ENCODE data around the gene PGAM5. TPM values are rescaled to one million over a fixed set of nuclear protein-coding genes. Genes with fewer than 3 reads are reported as not detected.

The PGAM5 gene
- total RNA-seq, 1 experiment from 2014 or later = 112 TPM

GRCh38 chr12:132698341-132698740, 12.3 kb upstream of the PGAM5 start:
- Histone ChIP-seq H2BK15ac (ENCODE audit: low read depth, low read length) (no peak overlapping the region), H2AFZ (ENCODE audit: low read length) (no peak overlapping the region), H2BK120ac (ENCODE audit: low read depth, low read length, poor library complexity, severe bottlenecking) (no peak overlapping the region), H3K4ac (ENCODE audit: low read depth, low read length) (no peak overlapping the region), H4K91ac (ENCODE audit: insufficient read length, low read depth, low read length) (no peak overlapping the region), H2AK5ac (ENCODE audit: insufficient read length, low read length) (no peak overlapping the region), H4K5ac (ENCODE audit: insufficient read length, low read depth, low read length) (no peak overlapping the region), H3T11ph (ENCODE audit: low read length) (no peak overlapping the region), H3K18ac (ENCODE audit: insufficient read length, low read depth, low read length) (no peak overlapping the region), H3K4me1 (ENCODE audit: insufficient read depth, low read length) (no peaks in the 10 kb centered on the region), H3K14ac (ENCODE audit: insufficient read depth, low read length) (no peak overlapping the region), H3K4me2 (ENCODE audit: insufficient read depth, insufficient read length, low read length) (no peak overlapping the region), H3K79me2 (ENCODE audit: insufficient read depth, low read length) (no peaks in the 10 kb centered on the region), H2BK20ac (ENCODE audit: low read depth, low read length, poor library complexity, severe bottlenecking) (no peak overlapping the region), H2BK5ac (ENCODE audit: insufficient read length, low read length) (no peak overlapping the region), H4K20me1 (ENCODE audit: control insufficient read depth, insufficient read depth, insufficient read length) (no peaks in the 10 kb centered on the region), H3K9ac (ENCODE audit: extremely low read depth, insufficient read length, low read length) (no peak overlapping the region), H3K23ac (ENCODE audit: insufficient read length, low read depth, low read length) (no peak overlapping the region), H2BK12ac (ENCODE audit: insufficient read length, low read depth, low read length) (no peak overlapping the region), H3K56ac (ENCODE audit: insufficient read length, low read depth, low read length) (no peak overlapping the region), H3K27me3 (ENCODE audit: insufficient read depth, low read length) (no peaks in the 10 kb centered on the region), H3K23me2 (ENCODE audit: insufficient read length, low read depth, low read length, poor library complexity, severe bottlenecking) (no peaks in the 10 kb centered on the region), H4K8ac (replicated peaks; ENCODE audit: insufficient read length, low read depth, low read length) (no peak overlapping the region), H3K79me1 (ENCODE audit: insufficient read depth, low read depth, low read length, poor library complexity, severe bottlenecking) (no peaks in the 10 kb centered on the region), H3K27ac (ENCODE audit: insufficient read length, low read depth, low read length) (no peak overlapping the region), H3K9me3 (ENCODE audit: control insufficient read depth, low read depth, low read length) (no peaks in the 10 kb centered on the region)
- no peak for DNase-seq
- WGBS (ENCODE audit: extremely low coverage, insufficient read length, low lambda C conversion rate) = no CpG with 5 or more reads among the region's 5 CpGs
- TF ChIP-seq, protein P1, sequence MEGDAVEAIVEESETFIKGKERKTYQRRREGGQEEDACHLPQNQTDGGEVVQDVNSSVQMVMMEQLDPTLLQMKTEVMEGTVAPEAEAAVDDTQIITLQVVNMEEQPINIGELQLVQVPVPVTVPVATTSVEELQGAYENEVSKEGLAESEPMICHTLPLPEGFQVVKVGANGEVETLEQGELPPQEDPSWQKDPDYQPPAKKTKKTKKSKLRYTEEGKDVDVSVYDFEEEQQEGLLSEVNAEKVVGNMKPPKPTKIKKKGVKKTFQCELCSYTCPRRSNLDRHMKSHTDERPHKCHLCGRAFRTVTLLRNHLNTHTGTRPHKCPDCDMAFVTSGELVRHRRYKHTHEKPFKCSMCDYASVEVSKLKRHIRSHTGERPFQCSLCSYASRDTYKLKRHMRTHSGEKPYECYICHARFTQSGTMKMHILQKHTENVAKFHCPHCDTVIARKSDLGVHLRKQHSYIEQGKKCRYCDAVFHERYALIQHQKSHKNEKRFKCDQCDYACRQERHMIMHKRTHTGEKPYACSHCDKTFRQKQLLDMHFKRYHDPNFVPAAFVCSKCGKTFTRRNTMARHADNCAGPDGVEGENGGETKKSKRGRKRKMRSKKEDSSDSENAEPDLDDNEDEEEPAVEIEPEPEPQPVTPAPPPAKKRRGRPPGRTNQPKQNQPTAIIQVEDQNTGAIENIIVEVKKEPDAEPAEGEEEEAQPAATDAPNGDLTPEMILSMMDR (conservative IDR thresholded peaks at IDR 0.05) = no peak
- H3K4me3 Mint-ChIP-seq = no peak overlapping the region
- peaks cover 8 to 58% (median 24%) of the 10 kb centered on the region in 3 experiments for H3K36me3 Mint-ChIP-seq (ENCODE audit: insufficient read depth in 1 of 3, low read depth in 3 of 3)
- no peak overlapping the region for H3K27ac Mint-ChIP-seq
- 0 out of 4 replicates have a peak, but pooled peaks cover 0 to 2% of the 10 kb centered on the region in 2 experiments for H3K4me1 Mint-ChIP-seq
- H3K27me3 Mint-ChIP-seq (ENCODE audit: low read depth) = no peaks in the 10 kb centered on the region
- no peaks in the 10 kb centered on the region for H3K9me3 Mint-ChIP-seq

Data from H9 (cell line).